Amniotic epithelial cell (primary cell): ENCODE results near the gene OTOP2.
"Not testable (repeated sequence)": the region's sequence is repeated elsewhere in the genome, so short reads cannot be mapped to it uniquely, and the experiment has no call there.

Source experiments
- DNase-seq: peaks from one replicate; pipeline ENCODE4 v3.0.0-alpha.2; 2010; ENCODE audit warnings: low read depth

The OTOP2 gene

DNA sequence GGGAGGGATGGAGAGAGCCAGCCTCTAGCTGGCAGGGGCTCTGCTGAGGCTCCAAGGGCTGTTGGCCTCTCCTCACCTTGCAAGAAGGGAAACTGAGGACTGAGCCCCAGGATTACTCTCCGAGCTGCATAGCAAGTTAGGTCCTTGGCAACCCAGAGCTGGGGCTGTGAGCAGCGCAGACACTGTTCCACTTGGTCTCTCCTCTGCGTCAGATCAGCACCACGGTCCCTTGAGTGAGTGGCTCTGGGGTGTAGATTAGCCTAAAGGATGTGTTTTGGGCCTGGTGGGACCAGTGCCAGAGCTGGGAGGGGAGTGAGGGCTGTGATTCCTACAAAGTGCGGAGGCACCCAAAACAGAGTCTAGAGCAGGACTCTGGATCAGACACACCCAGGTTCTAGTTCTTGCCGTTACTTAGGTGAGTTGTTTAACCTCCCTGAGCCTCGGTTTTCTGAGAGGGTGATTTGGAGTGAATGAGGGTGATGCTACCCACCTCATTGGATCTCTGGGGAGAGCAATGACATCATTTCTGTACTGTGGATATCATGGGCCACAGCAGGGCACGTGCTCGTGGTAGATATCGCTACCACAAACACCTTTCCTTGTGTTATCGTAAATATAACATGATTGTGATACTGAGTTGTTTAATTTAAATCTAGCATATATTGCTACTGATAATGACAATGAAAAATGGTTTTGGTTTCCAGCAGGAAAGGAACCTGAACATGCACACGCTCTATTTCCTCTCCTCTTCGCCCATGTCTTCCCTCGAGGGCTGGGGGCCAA lies 22.5 kb upstream of the OTOP2 start:
- no peak for DNase-seq

DNA sequence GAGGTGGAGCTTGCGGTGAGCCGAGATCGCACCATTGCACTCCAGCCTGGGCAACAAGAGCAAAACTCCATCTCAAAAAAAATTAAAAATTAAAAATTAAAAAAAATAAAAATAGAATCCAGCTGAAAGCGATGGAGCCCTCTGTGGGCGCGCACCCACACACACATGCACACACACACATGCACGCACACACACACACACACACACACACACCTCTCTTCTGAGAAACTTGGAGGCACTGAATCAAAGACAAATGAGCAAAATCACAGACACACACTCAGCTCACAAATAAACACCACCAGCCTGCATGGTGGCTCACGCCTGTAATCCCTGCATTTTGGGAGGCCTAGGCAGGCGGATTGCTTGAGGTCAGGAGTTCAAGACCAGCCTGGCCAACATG lies 21.0 kb upstream of the OTOP2 start:
- no peak for DNase-seq

DNA sequence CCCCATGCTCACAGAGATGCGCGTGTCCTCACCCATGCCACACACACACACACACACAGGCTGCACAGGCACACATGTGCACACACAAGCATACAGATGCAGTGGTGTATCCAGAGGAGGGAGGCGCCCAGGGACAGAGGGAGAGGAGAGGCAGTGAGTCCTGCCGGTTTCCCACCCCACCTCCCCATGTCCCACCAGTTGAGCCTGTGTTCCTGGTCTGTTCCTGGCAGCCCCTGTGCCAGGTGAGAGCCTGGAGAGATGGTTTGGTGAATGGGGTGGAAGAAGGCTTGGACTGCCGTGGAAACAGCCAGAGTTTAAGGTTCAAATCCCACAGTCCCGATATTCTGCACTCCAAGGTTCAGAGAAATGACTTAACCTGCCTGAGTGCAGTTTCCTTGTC lies 20.4 kb upstream of the OTOP2 start:
- no peak for DNase-seq

DNA sequence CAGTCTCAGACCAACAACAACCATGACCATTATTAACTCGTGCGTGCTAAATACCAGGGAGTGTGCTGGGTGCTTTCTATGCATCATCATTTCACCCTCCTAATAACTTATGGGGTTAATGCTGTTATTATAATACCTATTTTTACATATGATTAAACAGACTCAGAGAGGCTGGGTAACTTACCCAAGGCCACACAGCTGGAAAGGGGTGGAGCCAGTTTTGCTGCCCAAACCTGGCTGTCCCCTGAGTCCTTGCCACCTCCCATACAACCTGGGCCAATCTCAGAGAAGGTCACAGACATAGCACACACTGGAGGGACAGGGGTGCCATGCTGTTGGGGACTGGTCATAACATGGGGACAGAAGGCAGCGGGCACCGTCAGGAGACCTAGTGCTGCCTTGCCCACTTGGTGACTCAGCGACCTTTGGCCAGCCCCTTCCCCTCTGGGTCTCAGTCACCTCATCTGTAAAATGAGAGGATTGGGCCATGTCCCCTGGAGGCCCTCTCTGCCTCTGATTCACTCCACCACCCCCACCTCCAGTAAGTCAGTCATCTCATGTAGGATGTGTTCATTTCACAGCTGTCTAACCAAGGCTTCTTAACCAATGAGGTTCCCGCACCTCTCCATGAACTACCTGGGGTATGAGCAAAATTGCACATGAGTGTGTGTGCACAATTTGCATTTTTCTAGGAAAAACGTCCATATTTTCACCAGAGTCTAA lies 19.2 kb upstream of the OTOP2 start:
- DNase-seq: no peak

DNA sequence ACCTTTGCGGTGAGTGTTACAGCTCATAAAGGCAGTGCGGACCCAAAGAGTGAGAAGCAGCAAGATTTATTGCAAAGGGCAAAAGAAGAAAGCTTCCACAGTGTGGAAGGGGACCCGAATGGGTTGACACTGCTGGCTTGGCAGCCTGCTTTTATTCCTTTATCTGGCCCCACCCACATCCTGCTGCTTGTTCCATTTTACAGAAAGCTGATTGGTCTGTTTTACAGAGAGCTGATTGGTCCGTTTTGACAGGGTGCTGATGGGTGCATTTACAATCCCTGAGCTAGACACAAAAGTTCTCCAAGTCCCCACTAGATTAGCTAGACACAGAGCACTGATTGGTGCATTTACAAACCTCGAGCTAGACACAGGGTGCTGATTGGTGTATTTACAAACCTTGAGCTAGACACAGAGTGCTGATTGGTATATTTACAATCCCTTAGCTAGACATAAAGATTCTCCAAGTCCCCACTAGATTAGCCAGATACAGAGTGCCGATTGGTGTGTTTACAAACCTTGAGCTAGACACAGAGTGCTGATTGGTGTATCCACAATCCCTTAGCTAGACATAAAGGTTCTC lies 17.8 kb upstream of the OTOP2 start:
- not testable (repeated sequence) for DNase-seq

DNA sequence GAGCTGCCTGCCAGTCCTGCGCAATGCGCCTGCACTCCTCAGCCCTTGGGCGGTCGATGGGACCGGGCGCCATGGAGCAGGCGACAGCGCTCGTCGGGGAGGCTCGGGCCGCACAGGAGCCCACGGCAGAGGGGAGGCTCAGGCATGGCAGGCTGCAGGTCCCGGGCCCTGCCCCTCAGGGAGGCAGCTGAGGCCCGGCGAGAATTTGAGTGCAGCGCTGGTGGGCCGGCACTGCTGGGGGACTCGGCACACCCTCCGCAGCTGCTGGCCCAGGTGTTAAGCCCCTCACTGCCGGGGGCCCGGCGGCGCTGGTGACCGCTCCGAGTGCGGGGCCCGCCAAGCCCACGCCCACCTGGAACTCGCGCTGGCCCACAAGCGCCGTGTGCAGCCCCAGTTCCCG lies 17.1 kb upstream of the OTOP2 start:
- no peak for DNase-seq

DNA sequence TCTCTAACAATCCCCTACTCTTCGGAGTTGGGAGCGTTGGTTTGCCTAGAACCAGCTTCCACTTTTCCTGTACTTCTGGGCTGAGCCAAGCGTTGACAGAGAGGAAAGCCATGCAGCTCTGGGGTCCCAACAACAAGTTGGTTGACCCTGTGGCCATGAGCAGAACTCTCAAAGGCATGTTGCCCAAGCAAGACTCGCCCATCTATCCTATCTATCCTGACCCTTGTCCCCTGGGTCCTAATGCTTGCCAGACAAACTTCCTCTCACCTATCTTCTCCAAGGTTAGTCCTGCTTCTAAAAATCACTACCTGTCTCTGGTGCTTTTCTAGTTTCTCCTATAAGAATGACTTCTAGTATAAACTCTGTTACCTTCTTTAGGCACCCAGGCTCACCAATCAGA lies 15.0 kb upstream of the OTOP2 start:
- DNase-seq: not testable (repeated sequence)

DNA sequence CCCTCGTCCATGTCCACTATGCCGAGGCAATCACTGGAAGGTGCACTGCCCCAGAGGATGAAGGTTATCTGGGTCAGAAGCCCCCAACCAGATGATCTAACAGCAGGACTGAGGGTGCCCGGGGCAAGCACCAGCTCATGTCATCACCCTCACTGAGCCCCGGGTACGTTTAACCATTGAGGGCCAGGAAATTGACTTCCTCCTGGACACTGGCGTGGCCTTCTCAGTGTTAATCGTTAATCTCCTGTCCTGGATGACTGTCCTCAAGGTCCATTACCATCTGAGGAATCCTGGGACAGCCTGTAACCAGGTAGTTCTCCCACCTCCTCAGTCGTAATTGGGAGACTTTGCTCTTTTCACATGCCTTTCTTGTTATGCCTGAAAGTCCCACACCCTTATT lies 12.7 kb upstream of the OTOP2 start:
- DNase-seq: not testable (repeated sequence)

DNA sequence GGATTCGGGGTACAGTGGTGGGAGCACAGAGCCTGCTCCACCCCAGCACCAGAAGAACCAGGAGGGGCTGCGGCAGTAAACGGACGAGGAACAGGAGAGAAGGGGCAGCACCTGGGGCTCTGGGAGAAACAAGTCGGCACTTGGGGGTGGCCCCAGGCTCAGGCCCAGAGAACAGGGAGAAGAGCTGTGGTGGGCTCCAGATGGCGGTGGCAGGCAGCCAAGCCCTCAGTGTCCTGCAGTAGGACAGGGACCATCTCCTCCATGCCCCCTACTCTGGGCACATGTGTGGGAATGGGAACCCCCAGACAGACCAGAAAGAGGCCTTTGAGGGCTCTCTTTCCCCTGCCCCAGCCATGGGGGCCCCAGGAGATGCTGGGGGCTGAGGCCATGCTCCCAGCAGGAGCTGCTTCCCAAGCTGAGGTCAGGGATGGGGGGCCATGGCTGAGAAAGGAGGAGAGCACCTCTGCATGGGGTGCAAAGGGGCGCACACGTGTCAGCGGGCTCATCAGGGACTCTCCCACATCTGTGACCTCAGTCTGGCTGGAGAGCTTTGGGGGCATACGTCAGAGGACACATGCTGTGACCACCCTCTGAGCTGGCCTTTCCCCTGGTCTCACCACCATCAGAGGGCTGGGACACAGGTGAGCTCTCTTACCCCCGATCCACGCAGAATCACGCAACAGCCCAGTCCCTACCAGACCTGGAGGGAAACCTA lies 7.8 kb upstream of the OTOP2 start:
- no peak for DNase-seq

DNA sequence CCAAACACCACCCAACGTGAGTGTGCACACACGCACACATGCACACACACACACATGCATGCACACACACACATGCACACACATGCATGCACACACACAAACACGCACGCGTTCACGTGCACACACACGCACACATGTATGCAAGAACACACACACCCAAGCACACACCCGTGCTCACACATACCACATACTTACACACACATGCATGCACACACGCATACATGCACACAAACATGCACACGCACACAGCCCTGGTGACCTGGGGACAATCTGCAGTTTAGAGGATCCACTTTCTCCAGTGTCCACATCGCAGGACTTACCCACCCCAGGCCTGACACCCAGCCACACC lies 7.2 kb upstream of the OTOP2 start:
- DNase-seq: no peak

DNA sequence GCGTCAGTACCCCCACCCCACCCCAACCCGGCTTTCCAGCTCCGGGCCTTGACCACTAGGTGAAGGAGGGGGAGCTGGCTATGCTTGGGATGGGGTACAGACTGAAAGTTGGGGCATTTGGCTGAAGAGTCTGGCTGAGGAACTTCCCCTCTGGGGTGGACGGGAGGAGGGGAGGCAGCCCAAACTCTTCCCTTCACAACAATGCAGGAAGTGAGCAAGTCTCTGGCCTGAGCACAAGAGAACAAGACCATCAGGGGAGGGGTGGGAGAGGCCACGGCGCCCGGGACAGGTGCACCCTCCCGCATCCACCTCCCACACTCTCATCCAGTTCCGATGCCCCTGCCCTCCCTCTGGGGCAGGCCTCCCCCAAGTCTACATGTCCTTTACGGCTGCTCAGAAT lies 6.6 kb upstream of the OTOP2 start:
- no peak for DNase-seq

DNA sequence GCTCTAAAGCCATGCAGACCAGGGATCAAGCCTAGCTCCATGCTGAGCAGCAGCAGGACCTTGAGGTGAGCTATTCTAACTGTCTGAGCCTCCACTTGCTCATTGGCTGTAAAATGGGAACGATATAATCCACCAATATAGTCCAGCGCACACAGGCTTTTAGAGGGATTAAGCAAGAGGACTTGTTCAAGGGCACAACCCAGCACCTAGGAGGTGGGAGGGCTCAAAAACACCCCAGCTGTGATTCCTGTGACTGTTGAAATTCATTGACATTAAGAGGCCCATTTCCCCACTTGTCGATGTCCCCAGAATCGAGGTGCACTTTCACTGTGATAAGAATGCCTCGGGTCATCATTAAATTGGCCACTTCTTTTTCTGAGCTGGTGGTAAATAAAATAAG lies 5.2 kb upstream of the OTOP2 start:
- no peak for DNase-seq

DNA sequence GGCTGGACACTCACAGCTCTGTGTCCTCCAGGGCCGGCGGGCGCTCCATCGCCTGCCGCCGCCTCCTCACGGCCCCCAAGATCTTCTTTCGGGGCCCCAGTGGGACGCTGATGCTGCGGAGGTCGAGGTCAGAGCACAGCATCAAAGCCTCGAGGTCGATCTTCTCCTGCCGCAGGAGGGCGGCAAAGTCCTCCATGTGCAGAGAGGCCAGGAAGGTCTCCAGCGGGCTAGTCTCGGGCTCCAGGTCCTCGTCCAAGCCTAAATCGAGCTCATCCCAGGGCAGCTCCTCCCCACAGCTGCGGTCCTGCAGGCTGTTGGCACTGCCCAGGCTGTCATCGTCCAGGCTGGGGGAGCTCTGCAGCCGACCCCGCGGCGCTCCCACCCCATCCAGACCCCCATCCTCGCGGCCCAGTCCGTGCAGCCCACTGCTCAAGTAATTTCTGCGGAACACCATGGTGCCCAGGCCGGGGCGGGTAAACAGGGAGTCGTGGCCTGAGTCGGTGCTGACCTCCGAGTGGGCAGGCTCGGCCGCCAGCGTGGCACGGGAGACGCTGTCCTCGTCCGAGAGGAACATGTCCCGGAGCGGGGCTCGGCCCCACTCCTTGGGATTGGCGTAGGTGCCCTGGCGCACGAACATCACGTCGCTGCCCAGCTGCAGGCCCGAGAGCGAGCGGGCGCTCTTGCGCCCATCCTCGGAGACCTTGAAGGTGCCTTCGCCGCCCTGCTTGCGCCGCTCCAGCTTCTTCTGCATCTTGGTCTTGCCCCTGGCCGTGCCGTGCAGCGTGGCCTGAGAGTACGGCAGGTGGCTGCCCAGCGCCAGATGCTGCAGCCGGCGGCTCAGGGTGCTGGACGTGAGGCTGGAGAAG lies 4.4 kb upstream of the OTOP2 start:
- no peak for DNase-seq

DNA sequence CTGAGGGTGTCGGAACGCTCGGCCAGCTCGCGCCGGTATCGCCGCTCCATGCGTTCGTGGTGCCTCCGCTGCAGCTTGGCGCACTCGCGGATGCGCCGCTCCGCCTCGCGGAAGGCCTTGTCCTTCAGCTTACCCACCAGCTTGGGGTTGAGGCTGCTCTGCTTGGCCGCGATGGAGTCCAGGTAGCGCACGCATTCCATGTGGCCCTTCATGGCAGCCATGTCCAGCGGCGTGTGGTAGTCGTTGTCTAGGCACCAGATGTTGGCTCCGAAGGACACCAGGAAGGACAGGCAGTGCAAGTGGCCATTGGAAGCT lies 3.8 kb upstream of the OTOP2 start:
- no peak for DNase-seq

DNA sequence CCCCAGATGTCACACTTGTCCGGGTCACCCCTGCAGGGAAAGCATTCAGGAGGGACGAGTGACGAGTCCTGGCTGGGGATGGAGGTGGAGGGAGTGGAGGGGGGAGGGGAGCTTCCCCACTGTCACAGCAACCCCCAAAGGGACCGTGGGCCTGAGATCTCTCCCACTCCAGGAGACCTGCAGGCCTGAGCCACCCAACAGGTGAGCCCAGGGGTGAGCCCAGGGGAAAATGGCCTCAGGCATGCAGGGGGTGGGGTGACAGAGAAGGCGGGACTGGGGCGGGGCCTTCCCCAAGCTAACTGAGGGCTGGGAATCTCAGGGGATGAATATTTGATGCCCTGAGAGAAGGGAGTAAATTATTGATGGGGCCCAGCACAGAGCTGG lies 3.4 kb upstream of the OTOP2 start:
- no peak for DNase-seq

DNA sequence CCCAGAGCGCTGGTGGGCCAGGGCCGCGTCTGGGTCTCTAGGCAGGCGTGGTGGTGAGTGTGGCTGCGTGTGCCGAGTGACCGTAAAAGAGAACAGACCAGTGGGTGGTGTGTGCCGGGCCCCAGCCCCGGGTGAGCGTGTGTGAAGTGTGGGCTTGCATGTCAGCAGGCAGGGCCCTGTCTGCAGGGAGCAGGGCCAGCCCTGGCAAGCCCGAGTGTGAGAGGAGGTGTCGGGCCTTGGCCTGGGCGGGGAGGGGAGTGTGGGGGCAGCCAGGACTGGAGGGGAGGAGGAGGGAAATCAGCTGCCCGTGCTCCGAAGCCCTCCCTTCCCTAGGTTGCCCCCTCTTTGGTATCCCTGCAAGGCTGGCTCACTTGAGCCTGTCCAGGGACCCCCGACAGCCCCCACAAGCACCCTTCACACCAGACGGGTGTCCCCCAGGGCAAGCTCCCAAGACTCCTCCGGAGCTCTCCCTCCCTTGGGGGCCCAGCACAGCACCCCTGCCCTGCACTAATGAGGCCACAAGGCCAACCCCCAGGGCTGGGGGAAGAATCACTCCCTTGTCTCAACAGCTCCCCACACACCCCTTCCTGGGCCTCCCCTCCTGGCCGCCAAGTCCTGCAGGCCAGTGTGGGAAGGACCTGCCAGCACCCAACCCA lies 2.9 kb upstream of the OTOP2 start:
- no peak for DNase-seq

DNA sequence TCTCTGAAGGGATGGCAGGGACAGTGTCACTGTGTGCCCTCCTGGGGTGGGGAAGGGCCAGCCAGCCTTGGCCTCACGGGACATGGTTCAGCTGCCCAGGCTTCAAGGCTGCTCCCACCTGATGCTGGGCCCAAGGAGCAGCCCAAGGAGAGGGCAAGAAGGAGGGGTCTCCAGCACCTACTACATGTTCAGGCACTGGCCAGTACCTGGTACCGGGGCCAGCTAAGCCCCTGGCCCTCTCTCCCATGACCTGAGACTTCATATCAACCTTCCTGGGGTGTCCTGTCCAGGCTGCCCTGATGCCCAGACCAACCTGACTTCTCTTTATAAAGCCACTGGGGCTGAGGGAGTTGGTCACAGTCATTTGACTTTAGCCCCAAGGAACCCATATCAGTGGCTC lies 2.3 kb upstream of the OTOP2 start:
- no peak for DNase-seq

DNA sequence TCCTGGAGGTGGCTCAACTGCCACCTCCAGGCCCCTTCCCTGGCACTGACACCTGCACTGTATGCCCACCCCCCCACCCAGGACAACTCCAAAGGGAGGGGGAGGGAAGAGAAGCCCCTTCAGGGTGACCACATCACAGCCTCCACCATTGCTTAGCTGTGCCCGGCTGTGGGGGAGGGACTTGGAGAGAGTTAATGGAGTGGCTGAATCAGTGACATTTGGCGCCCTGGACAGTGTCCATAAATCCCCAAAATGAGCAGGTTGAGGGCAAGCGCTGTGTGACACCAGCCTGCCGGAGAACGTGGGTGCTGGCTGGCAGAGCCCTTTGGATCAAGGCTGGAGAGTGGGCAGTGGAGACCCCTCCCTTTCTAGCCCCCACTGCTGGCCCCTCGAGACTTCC lies 1.9 kb upstream of the OTOP2 start:
- DNase-seq: no peak

DNA sequence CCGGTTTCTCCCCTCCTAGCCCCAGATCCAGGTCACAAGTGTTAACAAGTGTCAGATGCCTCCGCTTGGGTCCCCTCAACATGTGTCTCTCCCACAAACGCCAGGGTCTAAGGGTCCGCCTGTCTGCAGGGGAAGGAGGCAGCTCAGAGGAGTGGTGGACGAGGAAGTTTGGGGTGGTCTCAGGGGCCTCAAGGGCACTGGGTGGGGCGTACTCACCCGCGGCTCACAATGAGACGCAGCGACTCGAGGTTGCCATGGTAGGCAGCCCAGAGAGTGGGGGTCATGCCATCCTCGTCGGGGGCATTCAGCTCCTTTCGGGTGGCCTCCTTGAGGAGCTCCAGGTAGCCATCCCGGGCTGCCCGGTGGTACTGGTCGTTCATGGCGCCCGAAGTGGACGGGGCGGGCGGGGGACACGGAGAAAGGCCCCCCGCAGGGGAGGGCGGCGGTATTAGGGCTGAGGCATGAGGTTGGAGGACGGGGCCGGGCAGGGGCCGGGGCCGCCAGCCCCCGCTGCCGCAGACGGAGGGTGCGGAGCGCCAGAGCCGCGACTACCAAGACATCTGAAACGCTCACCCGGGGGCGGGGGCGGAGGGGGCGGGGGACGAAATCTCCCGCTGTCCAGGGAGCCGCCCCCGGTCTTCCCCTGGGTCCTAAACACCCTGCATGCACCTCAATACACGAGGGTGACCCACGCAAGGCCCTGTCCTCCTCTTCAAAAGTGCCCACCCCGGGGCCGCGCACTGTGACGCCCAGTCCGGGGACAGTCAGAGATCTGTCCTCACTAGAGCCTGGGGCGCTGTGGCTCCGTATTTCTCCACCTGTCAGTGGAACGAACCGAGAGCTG lies 1.2 kb upstream of the OTOP2 start, which contains the start of gene USH1G:
Gene USH1G, minus strand, starts transcription at position 562 of the 844 bp plus-strand sequence. Its CDS starts 182 bp downstream, at position 380.
- peak; percentile 7 for DNase-seq

DNA sequence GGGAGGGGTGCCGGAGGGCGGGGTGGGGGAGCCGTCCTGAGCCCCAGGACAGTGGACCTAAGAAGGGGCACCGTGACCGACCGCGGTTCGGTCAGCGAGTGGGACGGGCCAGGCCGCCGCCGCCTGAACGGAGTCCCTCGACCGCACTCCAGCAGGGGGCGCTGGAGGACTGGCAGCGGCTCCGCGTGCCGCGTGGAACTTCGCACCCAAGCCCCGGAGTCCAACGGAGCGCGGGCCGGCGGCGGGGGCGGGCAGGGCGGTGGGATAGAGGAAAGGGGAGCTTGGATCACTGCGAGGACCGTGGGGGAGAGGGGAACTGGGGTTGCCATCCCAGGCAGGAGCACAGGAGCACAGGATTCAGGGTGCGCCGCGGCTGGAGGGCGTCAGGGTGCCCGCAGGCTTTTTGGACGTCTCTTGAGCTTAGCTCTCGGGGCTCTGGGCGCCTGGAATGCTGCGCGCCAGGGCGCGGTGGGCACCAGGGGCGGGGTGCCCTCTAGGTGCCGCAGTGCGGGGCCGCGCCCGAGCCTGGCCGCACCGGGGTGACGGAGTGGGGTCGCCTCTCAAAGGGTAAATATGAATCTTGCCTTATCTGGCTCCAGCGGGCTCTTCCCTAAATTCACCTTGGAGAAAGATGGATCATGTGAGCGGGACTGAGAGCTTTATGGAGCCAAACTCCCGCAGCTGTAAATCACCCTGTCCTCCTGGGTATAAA lies 379 bp upstream of the OTOP2 start:
- peak; percentile 16 for DNase-seq
